ENCODE results near the gene UBQLN3. TPM values are rescaled to one million over a fixed set of nuclear protein-coding genes. Genes with fewer than 3 reads are reported as not detected.

Gene UBQLN3
- total RNA-seq, 5 donors from 2014 or later (not counting 1 experiment from before 2014, with no cell fraction given), result 0.16 to 0.37 (median 0.25) TPM; not detected in 2

DNA sequence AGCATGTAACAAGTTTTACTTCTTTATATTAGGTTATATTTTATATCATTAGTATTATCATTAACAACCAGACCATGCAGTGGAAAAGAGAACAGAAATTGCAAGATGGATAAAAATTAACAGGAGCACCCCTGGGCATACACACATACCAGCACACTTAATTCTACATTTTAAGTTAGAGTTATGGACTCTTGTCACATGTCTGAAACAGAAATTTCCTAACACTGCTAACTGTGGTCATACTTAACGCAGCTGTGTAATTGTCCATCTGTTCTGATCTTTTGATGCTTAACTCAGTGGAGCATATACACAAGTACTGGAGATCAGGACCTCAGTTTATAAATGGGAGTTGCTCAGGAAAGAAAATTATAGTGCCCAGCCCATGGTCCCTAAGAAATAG is 38.2 kb upstream of the UBQLN3 start:
- no CpG with 5 or more reads among the region's 1 CpG for WGBS (ENCODE audit: insufficient coverage)
- no peak for ATAC-seq (replicated peaks in 1 of 4)
- Mint-ChIP-seq H3K4me1 (no peaks in the 10 kb centered on the region), H3K9me3 (peaks cover 0 to 4% (median 0%) of the 10 kb centered on the region in 3 donors), H3K27ac (no peak overlapping the region), H3K27me3 (peaks cover 3 to 8% of the 10 kb centered on the region in 2 donors), H3K36me3 (no peaks in the 10 kb centered on the region), H3K4me3 (no peak overlapping the region)
- POLR2A ChIA-PET, result no interaction called here
- Histone ChIP-seq H3K36me3 (ENCODE audit: control insufficient read depth in 2 of 2, extremely low read depth in 1 of 2, insufficient read depth in 1 of 2, low read length in 1 of 2) (no peaks in the 10 kb centered on the region), H3K27ac (ENCODE audit: low read length) (no peak overlapping the region), H3K4me1 (ENCODE audit: control insufficient read depth in 1 of 2, extremely low read depth in 1 of 2, insufficient read depth in 2 of 2, low read length in 2 of 2) (no peaks in the 10 kb centered on the region), H3K27me3 (replicated peaks in 1 of 2; ENCODE audit: control insufficient read depth in 2 of 2, extremely low read depth in 1 of 2, insufficient read depth in 2 of 2, low read length in 1 of 2) (no peaks in the 10 kb centered on the region), H3K4me3 (ENCODE audit: control insufficient read depth in 1 of 2, extremely low read depth in 1 of 2, low read length in 1 of 2) (no peak overlapping the region), H3K9me3 (no peaks in the 10 kb centered on the region)
- DNase-seq, result no peak
- CTCF ChIA-PET, result no interaction called here

DNA sequence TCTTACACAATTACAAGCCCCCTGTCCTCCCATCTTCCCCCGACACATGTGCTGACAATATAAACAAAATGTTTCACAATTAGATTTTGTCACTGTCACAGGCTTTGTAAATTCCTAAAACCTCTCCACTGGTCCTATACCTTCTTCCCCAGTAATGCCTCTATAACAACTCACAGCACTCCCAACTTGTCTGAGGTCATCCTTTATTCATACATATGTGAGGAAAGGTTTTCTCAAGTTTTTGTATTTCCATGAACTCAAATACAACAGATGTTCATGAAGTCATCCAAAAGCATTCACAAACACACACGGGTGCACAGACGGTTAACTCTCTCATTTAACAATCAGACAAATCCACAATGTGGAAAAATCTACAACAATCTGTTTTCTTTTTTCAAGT is 36.7 kb upstream of the UBQLN3 start:
- no peak overlapping the region for H3K27ac Mint-ChIP-seq
- Histone ChIP-seq H3K27me3 (replicated peaks in 1 of 2; ENCODE audit: control insufficient read depth in 2 of 2, extremely low read depth in 1 of 2, insufficient read depth in 2 of 2, low read length in 1 of 2) (no peaks in the 10 kb centered on the region), H3K4me1 (ENCODE audit: control insufficient read depth in 1 of 2, extremely low read depth in 1 of 2, insufficient read depth in 2 of 2, low read length in 2 of 2) (no peaks in the 10 kb centered on the region), H3K27ac (ENCODE audit: low read length) (no peak overlapping the region), H3K36me3 (ENCODE audit: control insufficient read depth in 2 of 2, extremely low read depth in 1 of 2, insufficient read depth in 1 of 2, low read length in 1 of 2) (no peaks in the 10 kb centered on the region), H3K4me3 (ENCODE audit: control insufficient read depth in 1 of 2, extremely low read depth in 1 of 2, low read length in 1 of 2) (no peak overlapping the region), H3K9me3 (no peaks in the 10 kb centered on the region)
- no peaks in the 10 kb centered on the region for H3K4me1 Mint-ChIP-seq
- no peak for ATAC-seq (replicated peaks in 1 of 4)
- no peak for DNase-seq
- H3K36me3 Mint-ChIP-seq, result no peaks in the 10 kb centered on the region
- ChIA-PET POLR2A (no interaction called here), CTCF (no interaction called here)
- no peak overlapping the region for H3K4me3 Mint-ChIP-seq
- WGBS (ENCODE audit: insufficient coverage), result 91% methylated on average over 1 of the region's 3 CpGs
- peaks cover 0 to 4% (median 0%) of the 10 kb centered on the region in 3 donors for H3K9me3 Mint-ChIP-seq
- H3K27me3 Mint-ChIP-seq, result peaks cover under 1 to 1% of the 10 kb centered on the region in 2 donors

DNA sequence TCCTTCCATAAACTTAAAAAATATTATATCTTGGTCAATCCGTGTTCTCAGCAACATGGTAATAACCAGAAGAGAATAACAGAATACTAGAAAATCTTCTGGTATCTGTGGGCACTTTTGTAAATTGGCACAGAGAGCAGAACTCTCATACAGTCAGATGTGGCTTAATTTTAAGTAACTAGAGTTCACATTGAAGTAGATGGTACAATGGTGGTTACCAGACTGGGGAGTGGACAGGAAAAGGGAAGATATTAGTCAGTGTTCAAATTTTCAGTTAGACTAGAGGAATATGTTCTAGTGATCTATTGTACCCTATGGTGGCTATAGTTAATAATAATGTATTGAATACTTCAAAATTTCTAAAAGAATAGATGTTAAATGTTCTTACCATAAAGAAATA is 31.7 kb upstream of the UBQLN3 start:
- no peaks in the 10 kb centered on the region for H3K4me1 ChIP-seq (ENCODE audit: control insufficient read depth in 1 of 2, extremely low read depth in 1 of 2, insufficient read depth in 2 of 2, low read length in 2 of 2)
- H3K36me3 ChIP-seq (ENCODE audit: control insufficient read depth in 2 of 2, extremely low read depth in 1 of 2, insufficient read depth in 1 of 2, low read length in 1 of 2), result no peaks in the 10 kb centered on the region
- H3K27me3 ChIP-seq (replicated peaks in 1 of 2; ENCODE audit: control insufficient read depth in 2 of 2, extremely low read depth in 1 of 2, insufficient read depth in 2 of 2, low read length in 1 of 2), result no peaks in the 10 kb centered on the region
- H3K4me1 Mint-ChIP-seq, result no peaks in the 10 kb centered on the region
- H3K4me3 ChIP-seq (ENCODE audit: control insufficient read depth in 1 of 2, extremely low read depth in 1 of 2, low read length in 1 of 2), result no peak overlapping the region
- H3K27me3 Mint-ChIP-seq, result peaks cover 3% of the 10 kb centered on the region in 2 donors
- no peak for DNase-seq
- no peak overlapping the region for H3K27ac ChIP-seq (ENCODE audit: low read length)
- CTCF ChIA-PET, result interaction anchor here in 1 of 2 donors (0.6 kb wide), 1 partner anchor 128 kb away, joined by 6 read pairs; no protein-coding TSS in a partner anchor
- H3K4me3 Mint-ChIP-seq, result no peak overlapping the region
- H3K27ac Mint-ChIP-seq, result no peak overlapping the region
- no peaks in the 10 kb centered on the region for H3K36me3 Mint-ChIP-seq
- POLR2A ChIA-PET, result no interaction called here
- WGBS (ENCODE audit: insufficient coverage), result no CpG with 5 or more reads among the region's 1 CpG
- H3K9me3 ChIP-seq, result no peaks in the 10 kb centered on the region
- peaks cover 3 to 5% (median 5%) of the 10 kb centered on the region in 3 donors for H3K9me3 Mint-ChIP-seq
- ATAC-seq (replicated peaks in 1 of 4), result no peak

DNA sequence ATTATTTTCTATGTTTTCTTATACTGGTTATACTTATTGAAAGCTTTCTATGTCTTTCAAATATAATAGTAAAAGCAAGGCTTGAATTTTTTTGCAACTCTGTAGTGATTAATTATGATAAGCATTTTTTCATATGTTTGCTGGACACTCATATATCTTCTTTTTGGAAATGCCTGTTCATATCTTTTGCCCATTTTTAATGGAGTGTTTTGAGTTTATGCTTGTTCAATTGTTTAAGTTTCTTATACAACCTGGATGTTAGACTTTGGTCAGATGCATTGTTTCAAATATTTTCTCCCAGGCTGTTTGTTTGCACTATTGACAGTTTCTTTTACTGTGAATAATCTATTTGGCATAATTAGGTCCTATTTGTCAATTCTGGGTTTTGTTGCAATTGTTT is 26.7 kb upstream of the UBQLN3 start:
- Histone ChIP-seq H3K4me1 (ENCODE audit: control insufficient read depth in 1 of 2, extremely low read depth in 1 of 2, insufficient read depth in 2 of 2, low read length in 2 of 2) (no peaks in the 10 kb centered on the region), H3K9me3 (no peaks in the 10 kb centered on the region), H3K27ac (ENCODE audit: low read length) (no peak overlapping the region), H3K36me3 (ENCODE audit: control insufficient read depth in 2 of 2, extremely low read depth in 1 of 2, insufficient read depth in 1 of 2, low read length in 1 of 2) (no peaks in the 10 kb centered on the region), H3K27me3 (replicated peaks in 1 of 2; ENCODE audit: control insufficient read depth in 2 of 2, extremely low read depth in 1 of 2, insufficient read depth in 2 of 2, low read length in 1 of 2) (no peaks in the 10 kb centered on the region), H3K4me3 (ENCODE audit: control insufficient read depth in 1 of 2, extremely low read depth in 1 of 2, low read length in 1 of 2) (no peak overlapping the region)
- H3K27ac Mint-ChIP-seq, result no peak overlapping the region
- DNase-seq, result no peak
- H3K4me1 Mint-ChIP-seq, result no peaks in the 10 kb centered on the region
- H3K27me3 Mint-ChIP-seq, result peaks cover 3% of the 10 kb centered on the region in 2 donors
- ChIA-PET POLR2A (no interaction called here), CTCF (no interaction called here)
- H3K9me3 Mint-ChIP-seq, result peaks cover 5 to 6% (median 5%) of the 10 kb centered on the region in 3 donors
- no peaks in the 10 kb centered on the region for H3K36me3 Mint-ChIP-seq
- no peak overlapping the region for H3K4me3 Mint-ChIP-seq
- ATAC-seq (replicated peaks in 1 of 4), result no peak

DNA sequence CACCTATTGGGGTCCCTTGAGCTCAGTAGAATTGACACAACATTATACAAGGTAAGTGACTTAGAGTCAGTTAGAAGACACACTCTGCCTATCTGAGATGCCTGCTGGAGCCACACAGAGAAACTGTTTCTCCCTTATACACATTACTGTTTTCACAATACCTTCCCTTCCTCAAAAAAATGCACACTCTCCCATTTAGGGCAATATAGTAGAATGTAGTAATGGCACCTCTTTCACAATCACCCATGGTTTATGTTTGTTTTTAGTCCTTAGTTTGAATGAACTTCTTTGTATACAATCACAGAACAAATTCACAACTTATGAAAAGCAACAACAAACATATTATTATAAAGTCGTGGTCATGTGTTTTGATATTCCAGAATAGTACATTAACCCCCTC is 24.3 kb upstream of the UBQLN3 start:
- Mint-ChIP-seq H3K4me3 (no peak overlapping the region), H3K27ac (no peak overlapping the region), H3K27me3 (peaks cover 0 to 1% of the 10 kb centered on the region in 2 donors), H3K9me3 (peaks cover 5 to 6% (median 5%) of the 10 kb centered on the region in 3 donors), H3K4me1 (no peaks in the 10 kb centered on the region), H3K36me3 (no peaks in the 10 kb centered on the region)
- no peaks in the 10 kb centered on the region for H3K9me3 ChIP-seq
- no CpG with 5 or more reads among the region's 1 CpG for WGBS (ENCODE audit: insufficient coverage)
- H3K36me3 ChIP-seq (ENCODE audit: control insufficient read depth in 2 of 2, extremely low read depth in 1 of 2, insufficient read depth in 1 of 2, low read length in 1 of 2), result no peaks in the 10 kb centered on the region
- no peaks in the 10 kb centered on the region for H3K4me1 ChIP-seq (ENCODE audit: control insufficient read depth in 1 of 2, extremely low read depth in 1 of 2, insufficient read depth in 2 of 2, low read length in 2 of 2)
- H3K27ac ChIP-seq (ENCODE audit: low read length), result no peak overlapping the region
- CTCF ChIA-PET, result interaction anchor here in 1 of 2 donors (0.5 kb wide), 1 partner anchor 827 kb away, joined by 4 read pairs; no protein-coding TSS in a partner anchor
- DNase-seq, result no peak
- no peak for ATAC-seq (replicated peaks in 1 of 4)
- POLR2A ChIA-PET, result no interaction called here
- peaks cover 0 to 3% of the 10 kb centered on the region in 2 experiments for H3K27me3 ChIP-seq (replicated peaks in 1 of 2; ENCODE audit: control insufficient read depth in 2 of 2, extremely low read depth in 1 of 2, insufficient read depth in 2 of 2, low read length in 1 of 2)
- H3K4me3 ChIP-seq (ENCODE audit: control insufficient read depth in 1 of 2, extremely low read depth in 1 of 2, low read length in 1 of 2), result no peak overlapping the region

DNA sequence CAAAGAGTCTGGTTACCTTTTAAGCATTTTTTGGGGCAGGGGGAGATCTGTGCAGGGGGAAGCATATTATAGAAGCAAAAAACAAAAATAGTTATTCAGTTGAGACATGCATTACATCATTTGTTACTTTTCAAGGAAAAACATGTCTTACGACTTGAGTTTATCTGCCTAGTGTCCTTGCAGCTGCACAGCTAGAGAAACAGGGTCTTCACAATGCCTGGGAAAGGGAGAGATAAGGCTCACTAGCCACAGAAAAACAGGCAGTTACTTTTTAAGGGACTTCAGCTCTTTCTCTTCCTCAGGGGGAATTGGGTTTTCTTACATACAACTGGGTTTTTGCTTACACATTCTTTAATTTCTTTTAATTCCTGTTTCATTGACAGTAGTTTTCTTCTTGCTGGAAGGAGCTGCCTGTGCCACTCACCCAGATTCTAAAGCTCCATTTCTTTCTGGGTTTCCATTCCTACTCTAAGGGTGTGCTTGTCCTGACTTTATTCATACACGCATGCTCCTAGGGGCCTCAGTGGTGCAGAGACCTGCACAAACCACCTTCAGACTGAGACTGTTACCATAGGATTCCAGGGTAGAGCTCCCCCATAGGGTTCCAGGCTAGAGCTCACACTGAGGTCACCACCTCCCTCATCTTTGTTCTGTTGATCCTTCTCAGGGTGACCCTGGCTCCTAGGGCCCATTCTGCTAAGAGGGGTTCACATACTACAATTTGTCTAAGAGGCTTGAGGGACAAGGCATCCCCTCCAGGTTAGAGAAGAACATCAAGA is 21.5 kb upstream of the UBQLN3 start:
- ATAC-seq (replicated peaks in 1 of 4), result no peak
- no peak overlapping the region for H3K4me3 Mint-ChIP-seq
- no peaks in the 10 kb centered on the region for H3K27me3 Mint-ChIP-seq
- no peak for DNase-seq
- peaks cover 0 to 3% of the 10 kb centered on the region in 2 experiments for H3K27me3 ChIP-seq (replicated peaks in 1 of 2; ENCODE audit: control insufficient read depth in 2 of 2, extremely low read depth in 1 of 2, insufficient read depth in 2 of 2, low read length in 1 of 2)
- H3K9me3 Mint-ChIP-seq, result peaks cover 0 to under 1% (median 0%) of the 10 kb centered on the region in 3 donors
- no peaks in the 10 kb centered on the region for H3K4me1 ChIP-seq (ENCODE audit: control insufficient read depth in 1 of 2, extremely low read depth in 1 of 2, insufficient read depth in 2 of 2, low read length in 2 of 2)
- no peaks in the 10 kb centered on the region for H3K9me3 ChIP-seq
- WGBS (ENCODE audit: insufficient coverage), result 100% methylated on average over 1 of the region's 2 CpGs
- H3K4me3 ChIP-seq (ENCODE audit: control insufficient read depth in 1 of 2, extremely low read depth in 1 of 2, low read length in 1 of 2), result no peak overlapping the region
- H3K4me1 Mint-ChIP-seq, result no peaks in the 10 kb centered on the region
- ChIA-PET CTCF (no interaction called here), POLR2A (no interaction called here)
- no peaks in the 10 kb centered on the region for H3K36me3 Mint-ChIP-seq
- no peak overlapping the region for H3K27ac Mint-ChIP-seq
- H3K36me3 ChIP-seq (ENCODE audit: control insufficient read depth in 2 of 2, extremely low read depth in 1 of 2, insufficient read depth in 1 of 2, low read length in 1 of 2), result no peaks in the 10 kb centered on the region
- no peak overlapping the region for H3K27ac ChIP-seq (ENCODE audit: low read length)

All from T-cell (primary cell).